GM18508 (cell line): ENCODE measurements around the gene CLSTN2.

Experiments used
- ATAC-seq: cut with Tn5 transposase; IDR thresholded peaks from one replicate; pipeline ENCODE4 v1.9.1; 2021; ENCODE audit warnings: moderate number of reproducible peaks; ENCODE audit not compliant: insufficient read depth, unreplicated experiment

CLSTN2 gene

DNA sequence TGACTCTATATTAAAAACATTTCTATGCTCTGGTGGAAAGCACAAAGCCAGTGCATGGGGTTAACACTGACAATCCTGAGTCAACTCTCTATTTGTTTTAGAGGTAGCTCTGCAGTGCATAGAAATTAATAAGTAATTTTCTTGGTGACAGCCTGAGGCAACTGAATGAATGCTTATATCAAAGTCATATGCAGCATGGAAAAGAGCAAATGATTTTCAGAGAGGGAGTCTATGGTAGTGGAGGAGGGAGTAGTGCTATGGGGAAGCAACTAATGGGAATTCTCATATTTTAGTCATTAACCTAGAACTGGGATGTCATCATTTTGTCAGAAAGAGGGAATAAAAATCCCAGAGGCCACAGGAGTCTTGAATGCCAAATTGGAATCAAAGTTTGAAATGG is 99.1 kb downstream of the CLSTN2 start:
- ATAC-seq, result no peak

DNA sequence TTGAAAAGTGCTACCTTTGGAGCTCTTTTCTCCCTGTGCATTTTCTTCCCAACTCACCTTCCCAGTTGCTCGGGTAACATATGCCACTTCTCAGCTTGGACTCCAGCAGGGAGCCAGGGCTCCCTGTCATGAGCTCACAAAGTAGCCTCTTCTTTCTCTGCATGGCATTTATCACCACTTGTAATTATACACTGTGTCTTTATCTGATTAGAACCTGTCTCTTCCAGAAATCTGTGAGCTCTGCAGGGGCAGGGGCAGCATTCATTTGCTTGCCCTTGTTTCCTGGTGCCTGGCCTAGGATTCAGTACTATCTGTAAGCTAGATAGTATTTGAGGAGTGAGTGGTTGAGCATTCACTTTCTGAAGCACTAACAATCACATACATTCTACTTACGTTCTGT is 100.9 kb downstream of the CLSTN2 start:
- no peak for ATAC-seq

DNA sequence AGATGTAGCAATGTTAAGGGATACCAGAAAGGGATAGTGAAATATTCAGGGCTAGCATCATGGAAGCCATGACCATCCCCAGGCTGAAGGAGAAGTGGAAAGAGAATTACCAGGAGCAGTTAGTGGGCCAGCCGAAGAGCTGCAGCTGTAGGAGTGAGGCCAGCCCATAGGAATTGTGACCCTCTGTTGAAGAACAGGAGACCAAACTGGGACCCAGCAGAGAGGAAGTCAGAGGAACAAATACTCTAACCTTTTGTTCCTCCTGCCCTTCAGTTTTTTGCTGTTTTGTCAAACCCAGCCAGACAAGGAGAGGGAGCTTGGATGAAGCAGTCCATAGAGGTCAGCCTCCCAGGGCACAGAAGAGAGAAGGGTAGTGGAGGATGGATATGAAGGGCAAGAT is 115.4 kb downstream of the CLSTN2 start:
- no peak for ATAC-seq

DNA sequence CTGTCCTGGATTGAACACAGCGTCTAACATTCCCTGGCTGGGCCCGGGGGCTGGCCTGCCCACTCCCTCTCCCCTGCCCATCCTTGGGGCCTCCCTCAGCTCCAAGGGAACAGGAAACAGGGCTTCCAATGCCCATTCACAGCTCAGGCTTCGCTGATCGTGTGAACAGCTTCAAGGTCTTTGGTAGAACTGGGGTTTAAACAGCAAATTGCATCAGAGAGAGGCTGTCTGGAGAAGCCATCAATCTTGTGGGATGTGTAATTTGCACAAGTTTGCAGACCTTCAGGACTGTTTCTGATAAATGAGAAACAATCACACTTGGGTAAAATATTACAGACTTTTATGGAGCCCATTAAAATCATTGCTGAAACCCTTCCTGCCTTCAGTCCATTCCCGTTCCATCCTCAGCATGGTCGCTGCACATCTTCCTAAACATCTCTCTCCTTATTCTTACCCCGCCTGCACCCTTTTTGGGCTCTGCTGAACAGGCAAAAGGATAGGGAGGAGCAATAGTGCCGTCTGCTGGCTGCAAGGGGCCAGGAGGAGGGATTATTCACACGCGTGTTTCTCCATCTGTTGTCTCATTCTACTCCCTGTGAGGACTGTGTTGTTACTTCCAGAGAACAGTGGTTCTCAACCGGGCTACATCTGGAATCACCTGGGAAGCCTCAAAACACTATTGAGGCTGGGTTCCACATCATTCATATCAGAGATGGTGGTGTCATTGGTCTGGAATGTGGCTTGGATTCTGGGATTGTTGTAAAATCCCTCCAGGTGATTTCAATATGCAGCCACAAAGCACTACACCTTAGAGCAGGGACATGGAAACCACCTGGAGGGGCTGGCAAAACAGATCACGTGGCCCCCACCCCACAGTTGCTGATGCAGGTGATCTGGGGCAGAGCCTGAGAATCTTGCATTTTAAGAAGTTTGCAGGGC is 116.3 kb downstream of the CLSTN2 start:
- no peak for ATAC-seq

DNA sequence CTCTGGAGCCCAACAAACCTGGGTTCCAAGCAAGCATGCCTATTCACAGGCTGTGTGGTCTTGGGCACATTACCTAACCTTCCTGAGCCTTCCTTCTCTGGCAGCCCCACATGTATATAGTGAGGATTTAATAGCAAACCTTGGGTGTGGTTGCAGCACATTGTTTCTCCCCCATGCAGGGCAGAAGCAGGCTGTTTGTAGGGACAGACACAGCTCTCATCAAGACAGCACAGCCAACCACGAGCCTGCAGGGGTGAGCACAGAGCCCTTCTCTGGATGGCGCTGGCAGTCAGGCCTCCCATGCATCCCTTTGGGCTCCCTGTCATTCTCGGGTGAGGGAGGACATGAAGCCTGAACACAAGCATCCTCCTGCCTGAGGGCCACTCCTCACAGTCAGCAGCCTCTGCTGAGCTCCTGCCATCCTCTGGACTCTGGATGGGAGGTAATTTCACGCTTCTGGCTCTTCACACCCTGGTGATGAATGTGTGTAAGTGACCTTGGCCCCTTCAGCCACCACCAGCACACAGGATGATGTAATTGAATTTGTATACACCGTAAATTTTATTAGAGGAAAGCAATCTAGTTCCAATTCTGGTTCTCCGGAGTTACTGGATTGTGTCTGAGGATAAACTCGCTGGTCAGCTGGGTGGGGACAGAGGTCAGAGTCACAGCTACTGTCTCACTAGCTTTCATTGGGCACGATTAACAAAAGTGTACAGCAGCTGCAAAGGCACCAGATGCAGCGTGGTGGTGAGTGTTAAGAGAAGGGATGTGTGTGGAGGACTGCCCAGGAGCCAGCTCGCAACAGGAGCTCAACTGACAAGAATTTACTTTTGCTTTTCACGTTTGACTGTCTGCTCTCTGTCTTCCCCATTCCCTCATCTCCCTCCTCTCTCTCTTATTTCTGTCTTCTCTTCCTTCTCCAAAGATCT is 118.1 kb downstream of the CLSTN2 start:
- no peak for ATAC-seq

DNA sequence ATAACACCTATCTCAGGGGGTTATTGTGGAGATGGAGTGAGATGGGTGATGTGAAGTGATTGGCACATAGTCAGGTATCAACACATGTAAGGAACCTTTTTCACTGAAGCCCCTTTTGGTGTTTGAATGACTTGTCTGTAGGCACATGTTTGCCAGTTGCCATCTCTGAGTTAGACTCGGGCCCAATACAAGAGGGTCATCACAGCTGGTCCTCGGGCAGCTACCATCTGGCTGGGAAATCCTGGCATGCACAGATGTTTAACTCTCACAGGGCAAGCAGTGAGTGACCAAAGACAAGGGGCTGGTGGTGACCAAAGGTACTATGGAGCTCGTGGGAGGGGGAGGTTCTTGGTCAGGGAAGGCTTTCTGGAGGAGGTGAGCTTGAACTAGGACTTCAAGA is 118.8 kb downstream of the CLSTN2 start:
- ATAC-seq, result no peak

DNA sequence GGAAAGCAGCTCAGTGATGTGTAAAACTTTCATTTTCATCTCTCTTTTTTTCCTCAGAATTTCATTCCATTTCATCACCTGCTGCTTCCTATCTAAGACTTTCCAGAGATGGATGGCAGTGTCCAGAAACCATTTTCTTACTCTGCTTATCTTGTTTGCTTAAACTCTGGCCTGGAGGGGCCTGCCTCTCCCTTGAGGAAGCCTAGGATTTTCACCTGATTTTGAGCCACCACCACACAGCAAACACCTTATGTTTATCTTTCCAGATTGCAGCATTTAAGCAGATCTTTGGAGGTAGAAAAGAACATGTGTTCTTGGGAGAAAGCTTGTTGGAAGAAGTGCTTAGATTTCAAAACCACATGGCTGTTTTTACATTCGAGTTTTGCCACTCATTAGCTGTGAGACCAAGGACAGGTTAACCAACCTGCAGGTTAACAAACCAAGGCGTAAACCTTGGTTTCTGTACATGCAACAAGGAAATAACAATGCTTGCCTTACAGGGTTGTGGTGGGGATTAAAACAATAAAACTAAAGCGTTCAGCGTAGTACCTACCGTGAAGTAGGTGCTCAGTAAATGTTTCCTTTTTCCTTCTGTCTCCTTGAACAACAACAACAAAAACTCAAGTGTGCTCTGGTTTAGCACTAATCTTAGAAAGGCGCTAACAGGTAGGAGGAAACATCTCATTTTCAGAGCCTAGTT is 120.3 kb downstream of the CLSTN2 start:
- no peak for ATAC-seq

DNA sequence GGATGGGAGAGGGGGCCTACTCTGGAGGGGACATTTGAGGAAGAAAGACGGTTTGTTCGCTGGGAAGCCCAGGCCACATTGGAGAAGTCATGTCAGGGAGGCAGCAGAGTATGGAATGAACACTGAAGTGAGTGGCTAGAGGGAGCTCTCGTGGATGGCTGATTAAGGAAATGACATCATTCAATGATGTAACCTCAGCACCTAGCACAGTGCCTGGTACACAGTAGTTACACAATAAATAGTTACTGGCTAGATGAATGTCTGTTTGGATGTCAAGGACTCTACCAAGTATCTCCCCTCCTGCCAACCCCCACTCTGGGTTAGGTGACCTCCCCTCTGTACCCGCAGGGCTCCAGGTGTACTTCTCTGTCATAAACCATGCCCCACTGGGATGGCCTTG is 121.1 kb downstream of the CLSTN2 start:
- ATAC-seq, result no peak

DNA sequence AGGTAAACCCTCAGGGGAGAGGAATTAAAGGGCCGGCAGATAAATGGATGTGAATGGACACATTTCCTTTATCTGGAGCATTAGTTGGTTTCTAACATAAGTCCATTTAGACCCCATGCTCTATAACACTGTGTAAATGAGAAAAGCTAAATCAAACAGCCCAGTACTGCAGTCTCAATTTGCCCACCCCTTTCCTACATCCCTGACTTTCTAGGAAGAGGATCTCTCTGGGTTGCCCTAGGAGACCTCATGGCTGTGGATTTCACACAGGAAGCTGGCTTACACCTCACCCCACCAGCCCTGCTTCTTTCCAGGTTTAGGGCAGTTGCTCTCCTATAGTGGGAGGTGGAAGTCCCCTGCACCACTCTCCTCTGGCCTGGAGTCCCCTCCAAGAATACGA is 126.2 kb downstream of the CLSTN2 start:
- ATAC-seq, result no peak

DNA sequence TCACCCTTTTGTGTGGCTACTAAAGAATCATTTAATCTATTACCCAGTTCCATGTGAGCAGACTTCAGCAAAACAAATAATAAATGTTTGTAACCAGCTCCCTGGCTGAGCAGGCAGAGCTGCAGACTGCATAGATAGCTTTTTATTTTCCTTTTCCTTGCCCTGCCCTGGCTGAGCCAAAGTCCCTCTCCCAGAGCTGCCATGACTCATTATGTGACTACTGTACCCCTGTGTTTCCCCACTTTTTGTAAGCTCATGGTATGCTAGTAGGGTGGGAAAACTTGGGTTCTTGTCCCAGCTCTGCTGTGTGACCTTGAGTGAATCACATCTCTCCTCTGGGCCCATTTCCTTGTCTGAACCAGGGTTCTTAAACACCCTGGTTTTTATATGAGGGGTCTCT is 127.5 kb downstream of the CLSTN2 start:
- no peak for ATAC-seq

DNA sequence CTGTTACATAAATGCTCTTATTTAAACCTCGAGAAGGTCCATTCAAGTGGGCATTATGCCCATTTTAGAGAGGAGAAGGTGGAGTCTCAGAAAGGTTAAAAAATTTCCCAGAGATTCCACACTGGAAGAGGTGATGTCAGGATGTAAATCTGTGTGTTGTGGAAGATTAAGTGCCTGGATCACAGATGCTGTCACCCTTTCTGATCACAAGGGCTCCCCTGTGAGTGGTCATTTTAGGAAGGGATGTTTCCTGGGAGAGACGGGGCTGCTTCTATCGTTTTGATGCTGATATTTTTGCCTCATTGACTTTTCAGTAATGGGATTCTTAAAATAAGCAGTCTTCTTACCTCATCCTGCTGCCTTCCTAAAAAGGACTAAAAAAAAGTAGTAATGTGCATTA is 132.5 kb downstream of the CLSTN2 start:
- no peak for ATAC-seq

DNA sequence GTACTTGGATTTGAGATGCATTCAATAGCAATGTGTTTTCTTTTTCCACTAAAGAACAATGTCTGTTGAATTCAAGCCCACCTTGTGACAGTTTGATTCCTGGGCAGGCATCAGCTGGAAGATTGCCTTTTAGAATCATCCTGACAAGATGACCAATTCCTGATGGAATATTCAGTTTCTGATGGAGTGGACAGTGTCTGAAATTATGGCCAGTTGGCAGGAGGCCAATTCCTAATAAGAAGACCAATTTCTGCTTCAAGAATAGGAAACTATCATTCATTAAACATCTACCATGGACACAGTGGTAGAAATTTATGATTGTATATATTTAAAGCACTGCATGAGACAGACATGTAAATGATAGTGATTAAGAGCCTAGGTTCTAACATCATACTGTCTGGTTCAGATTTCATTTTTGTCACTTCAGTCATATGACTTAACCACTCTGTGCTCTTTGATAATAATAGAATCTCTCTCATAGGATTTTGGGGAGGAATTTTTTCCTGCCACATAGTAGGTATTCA is 133.6 kb downstream of the CLSTN2 start:
- ATAC-seq, result no peak

DNA sequence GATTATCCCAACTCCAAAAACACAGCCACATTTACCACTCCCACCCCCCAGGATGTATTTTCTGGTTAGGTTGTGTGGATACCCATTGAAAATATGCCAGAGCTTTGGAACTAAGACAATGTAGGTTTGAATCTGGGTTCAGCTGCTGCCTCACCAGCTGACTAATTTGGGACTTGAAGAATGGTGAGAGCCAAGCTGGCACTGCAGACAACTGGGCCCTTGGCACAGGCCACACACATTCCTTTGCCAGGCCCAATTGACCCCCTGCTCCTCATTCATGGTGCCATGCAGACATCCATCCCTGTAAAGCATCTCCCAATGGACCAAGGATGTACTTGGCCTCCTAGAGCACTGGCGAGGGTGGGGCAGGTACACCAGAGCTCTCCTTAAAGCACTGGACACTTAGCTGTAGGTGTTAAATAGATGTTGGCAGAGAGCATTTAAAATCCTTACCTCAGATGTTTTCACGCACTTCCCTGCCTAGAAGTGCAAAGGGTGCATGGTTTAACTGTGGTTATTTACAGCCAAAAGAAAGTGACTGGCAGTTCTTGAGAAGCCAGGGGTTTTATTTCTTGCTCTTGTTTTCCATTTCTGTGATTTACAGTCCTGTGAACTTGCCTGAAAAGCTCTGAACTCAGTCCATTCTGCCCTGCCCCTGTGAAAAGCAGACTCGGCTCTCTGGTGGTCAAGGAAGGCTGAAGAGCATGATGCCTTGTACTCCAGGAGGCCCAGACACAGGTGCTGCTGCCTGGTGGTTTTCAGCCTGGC is 138.5 kb downstream of the CLSTN2 start:
- ATAC-seq, result no peak

DNA sequence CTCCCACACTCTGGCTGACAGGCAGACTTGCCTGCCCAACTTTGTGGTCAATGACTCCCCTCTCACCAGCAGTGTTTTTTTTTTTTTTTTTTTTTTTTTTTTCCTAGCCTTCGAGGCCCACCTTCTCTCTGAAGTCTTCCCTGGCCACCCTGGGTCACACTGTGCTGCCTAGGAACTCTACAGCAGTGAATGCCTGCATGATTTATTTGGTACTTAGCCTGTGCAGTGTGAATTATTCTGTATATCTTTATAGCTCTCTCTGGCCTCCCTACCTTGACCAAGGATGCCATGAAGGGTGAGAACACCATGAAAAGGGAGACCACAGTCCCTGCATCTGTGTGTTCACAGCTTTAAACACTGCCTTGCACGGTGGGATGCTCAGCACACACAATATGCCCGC is 141.6 kb downstream of the CLSTN2 start:
- ATAC-seq, result no peak

DNA sequence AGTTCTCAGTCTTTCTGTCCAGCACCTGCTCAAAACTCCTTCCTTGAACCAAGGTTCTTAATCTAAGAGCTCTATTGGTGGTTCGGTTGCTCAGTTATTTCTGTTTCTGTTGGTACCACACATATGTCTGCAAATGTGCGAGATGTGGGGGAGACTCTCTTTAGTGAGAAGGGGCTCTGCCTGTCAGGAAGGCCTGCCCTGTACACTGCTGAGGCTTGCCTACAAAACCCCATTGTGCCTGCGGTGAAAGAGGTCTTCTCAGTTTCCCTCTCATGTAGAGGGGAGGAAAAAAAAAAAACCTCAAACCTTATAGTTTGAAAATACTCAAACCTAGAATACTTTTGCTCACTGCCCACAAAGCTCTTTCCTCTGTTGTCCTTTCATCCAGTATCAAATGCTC is 142.4 kb downstream of the CLSTN2 start:
- ATAC-seq, result no peak

DNA sequence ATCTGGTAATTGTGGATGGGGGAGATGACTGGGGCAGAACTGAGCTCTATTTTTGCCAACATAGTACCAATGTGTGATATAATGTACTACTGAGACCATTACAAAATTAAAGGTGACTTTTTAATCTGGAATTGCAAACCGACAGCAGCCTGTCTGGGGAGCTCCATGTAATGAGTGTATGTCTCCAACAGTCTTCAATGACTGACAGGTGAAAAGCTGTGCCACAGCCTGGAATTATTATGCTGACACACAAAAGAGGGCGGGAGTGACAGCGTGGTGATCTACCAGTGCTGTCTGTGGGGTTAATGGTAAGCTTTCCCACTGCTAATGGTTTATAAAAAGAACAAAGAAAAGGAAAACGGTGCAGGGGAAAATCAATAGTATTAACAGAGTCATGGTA is 143.4 kb downstream of the CLSTN2 start:
- ATAC-seq, result no peak

DNA sequence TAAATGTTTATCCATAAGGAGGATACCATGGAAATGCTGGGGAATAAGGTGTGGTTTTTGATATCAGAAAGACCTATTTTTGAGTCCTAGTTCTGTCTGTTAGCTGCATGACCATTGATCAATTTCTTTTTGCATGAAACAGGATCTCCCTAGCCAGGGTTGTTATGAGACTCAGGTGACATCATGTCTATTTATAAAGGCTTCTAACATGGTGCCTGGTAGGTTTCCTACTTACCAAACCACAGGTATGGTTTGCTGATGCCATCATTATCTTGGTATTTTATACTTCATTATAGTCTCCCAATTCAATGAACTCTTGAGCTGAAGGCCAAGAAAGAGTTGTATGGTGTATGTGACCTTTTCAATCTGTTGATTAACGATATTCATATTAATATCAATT is 144.0 kb downstream of the CLSTN2 start:
- no peak for ATAC-seq

DNA sequence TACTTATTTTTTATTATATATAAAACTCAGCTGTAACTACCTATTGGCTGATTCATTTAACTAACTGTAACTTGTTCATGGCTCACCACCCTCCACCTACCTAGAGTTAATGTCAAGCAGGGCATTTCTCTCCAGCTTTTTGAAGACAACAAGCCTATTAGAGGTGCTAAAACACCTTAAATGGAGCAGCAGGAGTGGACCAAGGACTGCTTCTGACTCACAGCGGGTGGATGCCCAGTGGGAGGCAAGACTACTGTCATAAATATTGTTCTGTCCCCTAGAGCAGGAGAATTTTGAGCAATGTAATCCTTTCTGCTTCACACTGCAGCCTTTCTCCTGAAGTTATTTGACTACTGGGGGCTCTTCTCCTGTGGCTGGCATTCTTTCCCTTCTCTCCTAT is 146.9 kb downstream of the CLSTN2 start:
- no peak for ATAC-seq

DNA sequence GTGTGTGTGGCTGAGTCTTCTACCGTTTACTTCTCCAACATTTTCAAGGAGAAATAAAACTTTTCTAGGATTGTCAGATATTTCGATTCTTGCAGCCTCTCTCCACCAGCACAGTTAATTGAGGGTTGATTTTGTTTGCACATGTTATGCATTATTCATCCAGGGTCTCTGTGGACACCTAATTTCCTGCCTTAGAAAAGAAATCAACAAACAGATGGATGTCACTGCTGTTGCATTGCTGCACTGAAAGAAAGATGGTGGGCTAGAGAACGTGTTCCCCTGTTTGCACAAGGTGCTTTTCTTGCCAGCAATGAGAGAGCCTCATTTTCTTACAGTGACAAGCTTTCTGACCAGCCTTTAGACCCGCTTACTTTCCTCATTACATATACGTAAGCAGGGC is 150.0 kb downstream of the CLSTN2 start:
- ATAC-seq, result no peak

DNA sequence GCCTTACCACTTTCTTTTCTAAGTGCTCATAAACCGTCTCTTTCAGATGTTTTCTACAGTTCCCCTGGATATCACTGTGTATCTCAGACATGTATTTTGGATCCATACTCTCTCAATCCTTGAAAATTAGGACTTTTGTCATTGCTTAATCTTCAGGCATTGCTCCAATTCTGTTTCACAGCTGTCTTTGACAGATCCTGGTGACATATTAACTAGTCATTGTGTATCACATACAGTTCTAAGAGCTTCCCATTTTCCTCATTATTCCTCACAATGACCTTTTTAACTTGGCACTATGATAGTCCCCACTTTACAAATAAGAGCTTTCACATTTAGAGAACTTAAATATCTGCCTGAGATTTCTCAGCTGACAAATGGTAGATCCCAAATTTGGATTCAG is 151.7 kb downstream of the CLSTN2 start:
- no peak for ATAC-seq
